ENCODE measurements around the gene MRC2.

MRC2 gene

DNA sequence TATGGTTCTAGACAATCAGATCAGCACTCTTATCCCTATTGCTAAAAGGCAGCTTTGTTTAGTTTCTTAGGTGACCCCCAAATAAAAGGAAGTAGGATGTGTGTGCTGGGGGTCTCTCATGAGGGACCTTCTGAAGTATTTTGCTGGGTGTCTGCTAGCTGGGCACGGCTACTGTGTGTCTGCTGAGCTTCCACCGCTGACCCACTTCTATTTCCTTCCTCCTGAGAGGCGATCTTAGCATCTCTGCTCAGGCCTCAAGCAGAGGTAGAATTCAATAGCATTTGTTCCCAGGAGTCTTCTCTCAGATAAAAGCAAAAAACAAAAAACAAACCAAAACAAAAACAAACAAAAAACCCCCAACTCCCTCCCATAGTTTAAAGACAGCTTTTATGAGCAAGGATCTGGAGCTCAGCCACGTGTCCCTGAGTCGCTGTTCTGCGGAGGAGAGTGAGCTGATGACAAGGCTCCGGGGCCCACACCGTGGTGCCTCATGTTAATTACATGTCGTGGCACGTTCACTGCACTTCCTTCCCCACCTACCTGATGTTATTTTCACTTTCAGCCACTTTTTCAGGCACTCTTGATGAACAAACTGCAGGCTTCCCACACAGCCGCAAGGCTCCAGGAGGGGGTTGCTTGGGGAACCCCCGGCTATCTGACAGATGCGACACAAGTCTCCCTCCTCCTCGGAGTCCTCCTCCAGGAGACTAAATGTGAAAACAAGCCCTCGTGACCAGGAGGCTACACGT is 97.1 kb downstream of the MRC2 start:
- DNase-seq, result peak; percentile 84

DNA sequence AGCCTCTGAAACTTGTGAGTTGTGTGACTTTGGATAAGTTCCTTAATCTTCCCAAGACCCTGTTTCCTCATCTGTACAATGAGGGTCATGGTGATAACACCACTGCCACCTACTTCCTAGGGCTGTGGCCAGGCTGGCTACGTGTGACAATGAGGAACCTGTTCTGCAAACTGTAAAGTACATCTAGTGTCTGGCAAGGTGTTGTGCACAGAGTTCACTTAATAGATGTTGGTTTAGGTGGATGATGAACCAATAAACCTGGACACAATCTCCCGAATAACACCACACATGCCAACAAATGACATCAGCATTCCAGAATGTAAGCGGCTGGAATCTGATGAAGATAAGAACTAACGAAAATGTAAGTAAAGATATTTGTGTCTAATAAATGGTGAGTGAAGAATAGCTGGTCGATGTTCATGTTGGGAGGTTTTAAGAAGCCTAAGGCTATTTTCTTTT is 98.3 kb downstream of the MRC2 start:
- peak; percentile 34 for DNase-seq

DNA sequence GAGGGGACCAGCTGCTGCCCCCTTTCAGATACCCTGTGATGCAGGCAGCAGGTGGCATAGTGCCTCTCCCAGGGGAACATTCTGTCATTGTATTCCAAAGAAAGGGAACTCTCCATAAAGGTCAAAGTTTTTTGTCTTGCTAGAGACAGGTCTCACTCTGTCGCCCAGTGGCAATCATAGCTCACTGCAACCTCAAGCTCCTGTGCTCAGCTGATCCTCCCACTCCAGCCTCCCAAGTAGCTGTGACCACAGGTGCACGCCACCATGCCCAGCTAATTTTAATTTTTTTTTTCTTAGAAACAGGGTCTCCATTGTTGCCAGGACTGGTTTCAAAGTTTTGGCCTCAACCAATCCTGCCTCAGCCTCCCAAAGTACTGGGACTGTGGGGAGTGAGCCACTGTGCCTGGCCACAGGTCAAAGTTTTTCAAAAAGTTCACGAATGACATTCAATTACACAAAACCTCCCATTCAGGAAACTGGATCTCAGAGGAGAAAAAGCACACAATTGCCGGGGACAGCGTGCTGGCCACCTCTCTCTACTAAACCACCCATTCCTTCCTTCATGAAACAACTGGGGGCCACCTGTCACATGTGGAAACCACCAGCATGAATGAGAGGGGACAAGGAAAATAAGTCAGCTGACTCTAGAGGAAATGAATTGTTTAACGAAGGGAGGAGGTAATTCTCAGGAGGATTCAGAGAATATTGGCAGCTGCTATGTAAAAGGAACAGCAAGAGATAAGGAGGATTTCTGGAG is 100.6 kb downstream of the MRC2 start:
- no peak for DNase-seq

DNA sequence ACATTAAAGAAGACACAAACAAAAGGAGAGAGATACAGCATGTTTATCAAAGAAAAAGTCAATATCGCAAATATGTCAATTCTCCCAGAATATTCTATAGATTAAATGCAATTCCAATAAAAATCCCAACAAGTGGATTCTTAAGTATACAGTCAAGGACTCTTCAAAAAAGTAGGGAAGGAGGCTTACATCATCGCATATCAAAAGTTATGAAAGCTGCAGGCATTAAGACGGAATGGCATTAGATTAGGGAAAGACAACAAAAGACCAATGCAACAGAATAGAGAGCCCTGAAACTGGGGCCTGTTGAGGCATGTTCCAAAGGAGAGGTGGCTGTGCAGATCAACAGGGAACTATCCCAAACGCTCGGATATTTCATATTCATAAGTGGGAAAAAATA is 104.7 kb downstream of the MRC2 start:
- no peak for DNase-seq

DNA sequence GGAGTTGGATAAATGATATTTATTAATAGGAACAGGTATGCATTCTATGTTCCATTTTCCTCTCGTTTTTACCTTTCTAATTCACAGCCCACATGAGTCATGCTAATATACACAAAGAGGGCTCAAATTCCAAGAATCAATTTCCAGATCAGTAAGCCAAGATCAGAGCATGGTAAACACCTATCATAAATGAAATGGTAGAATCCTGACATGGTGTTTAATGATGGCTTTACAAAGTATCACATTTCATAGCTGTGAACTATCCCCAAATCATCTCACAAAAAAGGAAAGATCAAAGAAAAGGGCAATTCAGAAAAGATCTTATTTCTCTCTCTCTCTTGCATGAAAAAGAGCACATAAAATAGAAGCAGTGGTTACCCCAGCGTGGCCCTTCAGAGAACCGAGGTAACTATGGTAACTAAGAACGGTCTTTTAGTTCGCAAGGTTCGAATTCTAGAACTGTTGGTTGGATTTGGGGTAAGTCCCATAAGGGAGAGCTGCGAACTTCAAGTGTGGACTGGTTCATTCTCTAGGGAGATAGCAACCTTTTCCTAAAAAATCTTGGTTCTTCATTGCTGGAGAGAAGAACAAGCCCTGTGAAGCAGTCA is 107.7 kb downstream of the MRC2 start:
- DNase-seq, result no peak

DNA sequence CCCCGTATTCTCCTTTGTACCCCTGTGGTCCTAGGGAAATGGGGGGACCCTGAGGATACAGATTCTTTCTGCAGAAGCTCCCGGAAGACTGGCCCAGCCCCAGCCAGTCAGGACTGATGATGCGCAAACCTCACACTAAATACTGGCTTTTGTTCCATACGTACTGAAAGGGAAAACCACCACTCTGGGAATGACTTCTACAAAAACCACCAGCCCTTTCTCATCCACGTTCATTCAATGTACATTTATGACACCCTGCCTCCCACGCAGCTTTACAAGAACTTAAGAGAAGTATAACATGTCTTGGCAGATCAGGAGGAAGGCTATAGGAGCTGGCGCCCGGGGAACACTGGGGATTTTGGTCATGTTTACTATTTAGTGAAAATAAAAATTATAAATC is 110.0 kb downstream of the MRC2 start:
- DNase-seq, result no peak

DNA sequence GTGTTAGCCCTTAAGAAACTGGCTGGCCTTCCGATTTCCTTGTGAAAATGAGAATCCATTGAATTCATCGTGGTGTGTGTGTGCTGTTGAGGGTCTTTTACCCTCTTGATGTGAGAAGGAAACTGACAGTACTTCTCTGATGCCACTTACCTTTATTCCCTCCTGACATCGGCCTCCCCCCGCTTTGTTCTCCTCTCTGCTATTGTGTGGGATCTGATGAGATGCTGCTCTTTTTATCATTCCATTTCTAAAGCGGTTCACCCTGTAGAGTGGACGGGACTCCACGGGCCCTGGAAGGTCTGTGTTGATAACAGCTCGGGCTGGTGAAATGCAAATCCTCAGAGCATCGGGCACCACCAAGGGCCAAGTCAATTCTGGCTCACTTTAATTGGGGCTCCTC is 110.8 kb downstream of the MRC2 start:
- no peak for DNase-seq

DNA sequence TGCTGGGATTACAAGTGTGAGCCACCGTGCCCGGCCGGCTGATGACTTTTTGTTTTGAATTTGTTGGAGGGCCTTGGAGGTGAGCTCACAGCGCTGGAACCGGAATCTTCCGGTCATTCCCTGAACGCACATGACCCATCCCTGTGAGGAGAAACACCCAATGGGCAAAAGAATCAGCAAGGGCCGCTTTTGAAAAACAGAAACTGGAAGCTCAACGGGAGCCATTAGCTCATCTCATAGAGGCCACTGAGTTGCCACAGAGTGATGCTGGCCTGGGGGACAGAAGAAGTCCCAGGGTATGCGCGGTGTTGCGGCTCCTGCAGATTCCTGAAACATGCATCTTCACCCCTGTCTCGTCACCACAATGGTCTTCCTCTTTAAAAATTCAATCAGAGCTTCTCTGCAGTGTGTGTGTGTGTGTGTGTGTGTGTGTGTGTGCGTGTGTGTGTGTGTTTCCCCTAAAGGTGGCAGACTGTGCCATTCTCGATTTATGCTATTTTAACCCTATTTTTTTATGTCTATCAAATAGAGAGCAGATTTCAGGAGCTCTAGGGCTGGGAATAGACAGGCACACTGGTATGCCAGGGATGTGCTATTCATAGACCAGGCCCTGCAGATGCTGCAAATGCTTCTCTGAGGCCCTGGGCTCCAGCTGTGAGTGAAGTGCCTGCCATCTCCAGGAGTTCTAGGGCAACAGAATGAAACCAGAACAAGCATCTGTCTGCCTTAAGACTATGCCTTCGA is 112.3 kb downstream of the MRC2 start:
- DNase-seq, result no peak

DNA sequence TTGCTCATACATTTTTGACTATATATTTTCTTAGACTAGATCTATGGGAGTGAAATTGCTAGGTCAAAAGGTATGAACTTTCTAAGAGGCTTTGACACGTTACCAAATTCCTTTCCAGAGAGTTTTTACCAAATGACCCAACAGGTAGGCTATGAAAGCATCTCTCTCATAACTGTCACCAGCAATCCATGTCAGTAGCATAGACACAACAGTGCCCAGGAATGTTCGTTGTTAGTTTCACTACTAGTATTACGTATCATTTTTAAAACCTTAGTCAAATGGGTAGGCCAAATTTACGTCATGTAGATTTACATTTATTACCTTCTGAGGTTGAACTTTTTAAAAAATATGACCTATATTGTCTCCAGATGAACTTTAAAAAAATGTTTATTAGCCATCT is 113.8 kb downstream of the MRC2 start:
- DNase-seq, result no peak
